HG03175 (cell line): ENCODE measurements around the gene CXADR.
"Not testable (repeated sequence)": the region's sequence is repeated elsewhere in the genome, so short reads cannot be mapped to it uniquely, and the experiment has no call there.

ENCODE experiments used
- ATAC-seq: cut with Tn5 transposase; IDR thresholded peaks from one replicate; pipeline ENCODE4 v1.9.1; 2021; ENCODE audit warnings: mild to moderate bottlenecking, moderate library complexity; ENCODE audit not compliant: unreplicated experiment

CXADR gene

DNA sequence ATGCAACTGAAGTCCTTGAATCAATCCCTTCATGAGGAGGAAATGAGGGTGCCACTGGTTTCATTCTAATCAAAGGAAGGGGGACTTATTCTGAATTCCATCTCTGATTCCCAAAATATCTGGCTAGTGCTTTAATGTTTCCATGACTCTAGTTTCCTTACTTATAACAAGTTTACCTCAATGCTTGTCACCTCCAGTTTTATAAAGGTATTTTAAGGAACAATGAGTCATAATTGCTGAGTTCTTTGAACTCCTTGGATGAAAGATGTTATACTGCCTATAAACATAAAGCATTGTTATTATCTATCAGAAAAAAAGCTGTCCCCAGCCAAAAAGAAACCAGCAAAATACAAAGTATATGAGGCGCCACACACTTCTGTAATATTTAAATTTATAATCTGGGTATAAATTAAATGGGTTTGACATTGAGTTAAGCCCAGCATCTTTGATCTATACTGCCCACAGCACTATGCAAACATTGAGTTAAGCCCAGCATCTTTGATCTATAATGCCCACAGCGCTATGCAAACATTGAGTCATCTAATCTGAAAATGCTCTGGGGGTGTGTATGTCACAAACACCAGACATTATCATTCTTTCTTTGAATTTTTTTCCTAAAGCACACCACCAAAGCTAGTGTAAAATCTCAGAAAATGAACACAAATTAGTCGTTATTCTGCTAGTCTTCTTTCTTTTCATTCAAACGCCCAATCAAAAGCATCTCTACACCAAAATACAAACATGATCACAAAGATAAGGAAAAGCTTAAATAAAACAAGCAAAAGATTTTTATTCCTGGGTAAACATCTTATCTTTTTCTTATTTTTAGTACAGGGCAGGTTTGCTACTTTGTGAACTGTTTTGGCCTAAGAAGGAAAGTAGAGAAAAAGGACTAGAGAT is 11.5 kb upstream of the CXADR start:
- ATAC-seq, result no peak

DNA sequence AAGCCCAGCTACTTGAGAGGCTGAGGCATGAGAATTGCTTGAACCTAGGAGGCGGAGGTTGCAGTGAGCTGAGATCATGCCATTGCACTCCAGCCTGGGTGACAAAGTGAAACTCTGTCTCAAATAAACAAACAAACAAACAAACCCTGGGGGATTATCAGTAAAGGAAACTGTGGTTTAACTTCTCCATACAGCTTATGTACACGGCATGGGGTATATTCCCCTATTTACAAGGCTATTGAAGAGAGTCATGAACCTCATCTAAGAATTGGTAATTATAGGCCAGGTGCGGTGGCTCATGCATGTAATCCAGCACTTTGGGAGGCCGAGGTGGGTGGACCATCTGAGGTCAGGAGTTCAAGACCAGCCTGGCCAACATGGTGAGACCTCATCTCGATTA is 9.9 kb upstream of the CXADR start:
- ATAC-seq, result not testable (repeated sequence)

DNA sequence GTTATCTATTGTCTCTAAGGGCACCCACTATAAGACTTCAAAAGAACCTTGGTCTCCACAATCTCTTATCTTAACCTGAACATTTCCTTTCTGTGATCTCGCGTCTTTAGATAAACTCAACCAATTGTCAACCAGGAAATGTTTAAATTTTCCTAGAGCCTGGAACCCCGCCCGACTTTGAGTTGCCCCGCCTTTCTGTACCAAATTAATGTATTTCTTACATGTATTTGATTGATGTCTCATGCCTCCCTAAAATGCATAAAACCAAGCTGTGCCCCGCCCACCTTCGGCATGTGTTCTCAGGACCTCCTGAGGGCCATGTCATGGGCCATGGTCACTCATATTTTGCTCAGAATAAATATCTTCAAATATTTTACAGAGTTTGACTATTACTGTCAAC is 5.9 kb upstream of the CXADR start:
- no peak for ATAC-seq

DNA sequence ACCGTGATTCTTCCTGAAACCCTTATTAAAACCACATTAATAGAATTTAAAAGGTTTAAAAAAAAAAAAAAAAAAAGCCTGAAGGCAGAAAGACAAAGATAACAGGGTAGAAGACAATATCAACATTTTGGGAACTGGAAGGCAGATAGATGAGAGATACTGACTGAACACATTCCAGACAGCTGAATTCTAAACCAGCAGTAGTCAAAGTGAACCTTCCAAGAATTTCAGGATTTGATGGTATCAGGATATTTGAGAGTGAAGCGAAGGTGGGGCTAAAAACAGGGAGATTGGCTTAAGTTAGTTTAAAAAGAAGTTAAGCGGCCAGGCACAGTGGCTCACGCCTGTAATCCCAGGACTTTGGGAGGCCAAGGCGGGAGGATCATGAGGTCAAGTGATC is 5.3 kb upstream of the CXADR start:
- no peak for ATAC-seq

DNA sequence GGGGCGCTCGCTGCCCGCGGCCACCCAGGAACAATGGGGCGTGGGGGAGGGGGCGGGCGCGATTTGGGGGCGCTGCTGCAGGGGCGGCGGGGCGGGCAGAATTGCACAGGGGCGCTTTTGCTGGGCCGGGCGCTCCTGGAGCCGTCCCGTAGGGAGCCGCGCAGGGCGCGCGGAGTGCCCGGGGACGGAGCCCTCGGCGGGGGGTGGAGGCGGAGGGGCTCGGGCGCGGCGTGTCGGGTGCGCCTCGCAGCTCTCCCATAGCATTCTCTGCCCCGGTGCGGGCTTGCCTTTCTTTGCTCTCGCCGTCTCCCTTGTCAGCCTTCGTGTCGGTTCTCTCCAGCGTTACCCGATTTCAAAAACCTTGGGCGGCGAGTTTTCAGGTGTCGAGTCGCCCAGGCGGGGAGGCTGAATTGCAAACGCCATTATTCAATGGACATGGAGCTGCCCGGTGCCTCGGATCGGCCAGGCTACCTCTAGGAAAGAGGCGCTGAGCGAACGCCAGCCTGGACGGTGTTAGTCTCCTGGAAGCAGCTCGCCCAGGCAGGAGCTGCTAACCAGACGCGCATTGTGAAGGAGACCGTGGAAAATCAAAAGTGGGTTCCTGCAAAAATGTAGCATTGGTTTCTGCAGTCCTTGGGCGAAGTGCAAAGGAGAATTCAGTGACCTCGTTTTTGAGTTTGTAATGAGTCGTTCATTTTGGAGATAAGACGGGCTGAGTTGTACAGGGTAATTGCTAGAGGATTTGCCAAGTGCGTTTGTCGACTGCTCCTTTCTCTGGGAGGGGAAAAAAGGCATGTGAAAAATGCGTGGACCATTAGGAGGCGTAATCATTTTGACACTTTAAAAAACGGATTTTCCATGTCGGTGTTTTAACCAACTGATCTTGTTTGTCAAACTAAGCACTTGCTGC is 626 bp downstream of the CXADR start:
- peak; percentile 23 for ATAC-seq

DNA sequence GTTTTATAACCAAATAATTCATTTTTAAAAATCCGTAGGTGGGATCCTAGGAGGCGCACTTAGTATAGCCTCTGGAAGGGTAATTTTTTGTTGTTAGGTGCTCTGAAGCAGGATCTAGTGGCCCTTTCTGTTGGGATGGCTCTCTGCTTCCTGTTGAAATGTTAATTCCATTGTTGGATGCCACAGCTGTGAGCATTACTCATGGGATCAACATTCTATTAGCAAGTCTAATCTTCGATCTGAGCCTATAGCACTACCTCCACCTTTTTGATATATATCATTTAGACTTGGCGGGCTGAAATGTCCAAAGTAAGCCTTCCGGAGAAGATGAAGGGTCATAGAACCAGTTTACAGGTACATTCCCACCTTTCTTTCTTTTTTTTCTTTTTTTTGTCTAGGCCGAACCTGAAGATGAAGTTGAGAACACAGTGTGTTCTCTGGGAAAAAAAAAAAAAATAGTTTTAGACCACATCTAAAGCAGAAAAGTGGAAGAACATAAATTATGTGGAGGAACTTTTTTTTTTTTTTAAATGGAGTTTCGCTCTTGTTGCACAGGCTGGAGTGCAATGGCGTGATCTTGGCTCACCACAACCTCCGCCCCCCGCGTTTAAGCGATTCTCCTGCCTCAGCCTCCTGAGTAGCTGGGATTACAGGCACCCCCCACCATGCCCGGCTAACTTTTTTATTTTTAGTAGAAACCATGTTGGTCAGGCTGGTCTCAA is 1.4 kb downstream of the CXADR start:
- ATAC-seq, result no peak

DNA sequence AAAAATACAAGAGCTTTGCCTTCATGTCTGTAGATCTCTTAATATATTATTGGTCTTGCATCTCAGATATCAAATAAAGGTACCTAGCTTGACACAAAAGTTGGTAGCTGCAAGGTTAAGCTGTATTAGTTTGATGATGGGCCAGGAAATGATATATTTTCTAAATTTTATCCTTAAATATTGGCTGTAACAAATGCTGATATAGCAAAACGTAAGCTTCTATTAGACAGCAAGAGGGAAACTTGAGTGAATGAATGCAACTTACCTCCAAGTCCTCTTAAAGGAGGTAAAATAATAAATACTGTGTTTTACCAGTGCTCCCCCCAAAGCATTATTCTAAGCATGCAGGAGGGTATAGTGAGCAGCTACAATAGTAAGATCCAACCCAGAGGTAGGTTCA is 4.2 kb downstream of the CXADR start:
- not testable (repeated sequence) for ATAC-seq

DNA sequence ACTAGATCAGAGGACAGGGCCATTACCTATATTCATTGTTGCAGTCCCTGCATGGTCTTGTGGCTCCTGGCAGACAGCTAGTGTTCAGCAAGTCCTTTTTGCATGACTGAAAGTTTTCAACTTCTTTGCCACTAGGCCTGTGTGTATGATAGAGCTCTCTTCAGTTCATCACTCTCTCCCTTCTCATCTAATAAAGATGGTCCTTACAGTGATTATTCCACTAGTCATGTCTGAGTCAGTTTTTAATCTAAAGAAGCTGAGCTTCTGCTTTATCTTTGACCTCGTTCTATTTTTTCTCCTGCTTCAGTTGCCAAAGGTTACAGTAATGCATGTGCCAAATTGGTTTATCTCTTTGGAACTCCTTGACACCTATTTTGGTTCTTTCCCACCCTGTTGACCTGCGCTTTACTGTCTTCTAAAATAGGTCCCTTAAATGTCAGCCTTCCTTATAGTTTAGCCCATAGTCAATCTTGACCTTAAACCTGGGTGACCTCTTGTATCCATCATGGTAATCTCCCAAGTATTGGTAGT is 6.4 kb downstream of the CXADR start:
- no peak for ATAC-seq

DNA sequence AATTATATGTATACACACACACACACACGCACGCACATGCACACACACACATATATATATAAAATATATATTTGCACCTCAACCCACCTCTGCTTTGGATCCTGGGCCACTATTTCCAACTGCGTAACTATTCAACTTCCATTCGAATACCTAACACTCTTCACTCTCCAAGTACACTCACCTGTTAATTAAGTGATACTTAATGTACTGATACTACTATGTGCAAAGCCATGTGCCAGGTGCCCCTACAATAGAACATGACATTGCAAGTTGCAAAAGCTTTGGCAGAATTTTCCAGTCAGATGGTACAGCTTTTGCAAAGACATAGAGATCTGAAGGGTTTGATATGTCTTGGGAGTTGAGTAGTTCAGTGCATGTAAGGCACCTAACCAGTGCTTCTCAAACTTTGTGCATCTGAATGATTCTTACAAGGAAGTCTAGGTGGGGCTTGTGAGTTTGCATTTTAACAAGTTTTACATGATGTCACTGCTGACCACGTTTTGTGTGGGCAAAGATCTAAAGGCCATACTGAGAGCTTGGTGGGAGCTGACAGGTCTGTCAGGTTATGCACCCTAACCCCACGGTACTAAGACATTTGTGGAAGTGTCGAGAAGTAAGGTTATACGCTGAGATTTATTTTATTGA is 7.2 kb downstream of the CXADR start:
- no peak for ATAC-seq

DNA sequence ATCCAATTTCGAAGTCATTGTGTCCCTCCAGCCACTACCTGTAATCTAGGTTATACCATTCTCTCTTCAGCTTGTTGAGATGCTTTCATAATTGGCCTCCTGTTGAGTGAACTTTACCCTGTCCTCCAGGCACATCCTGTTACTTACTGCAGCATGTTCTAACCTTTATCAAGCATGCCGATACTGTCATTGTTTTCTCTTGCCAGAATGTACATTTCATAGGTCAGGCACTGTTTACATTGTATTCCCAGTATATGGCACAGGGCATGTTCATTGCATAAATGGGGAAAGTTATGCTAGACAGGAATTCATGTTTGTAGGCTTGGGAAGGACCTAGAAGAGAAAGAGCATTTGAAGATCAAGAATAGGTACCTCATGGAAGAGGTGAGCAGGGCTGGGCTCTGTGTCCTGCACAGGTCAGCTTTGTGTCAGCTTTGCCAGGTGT is 10.2 kb downstream of the CXADR start:
- no peak for ATAC-seq

DNA sequence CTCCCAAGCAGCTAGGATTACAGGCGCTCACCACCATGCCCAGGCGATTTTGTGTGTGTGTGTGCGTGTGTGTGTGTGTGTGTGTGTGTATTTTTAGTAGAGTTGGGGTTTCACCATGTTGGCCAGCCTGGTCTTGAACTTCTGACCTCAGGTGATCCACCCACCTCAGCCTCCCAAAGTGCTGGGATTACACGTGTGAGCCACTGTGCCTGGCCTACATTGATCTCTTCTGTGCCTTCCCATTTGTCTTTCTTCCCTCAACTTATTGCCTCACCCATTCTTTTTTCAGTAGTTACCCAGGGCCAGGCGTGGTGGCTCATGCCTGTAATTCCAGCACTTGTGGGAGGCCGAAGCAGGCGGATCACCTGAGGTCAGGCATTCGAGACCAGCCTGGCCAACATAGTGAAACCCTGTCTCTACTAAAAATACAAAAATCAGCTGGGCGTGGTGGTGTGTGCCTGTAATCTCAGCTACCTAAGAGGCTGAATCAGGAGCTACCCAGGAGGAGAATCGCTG is 11.2 kb downstream of the CXADR start:
- not testable (repeated sequence) for ATAC-seq

DNA sequence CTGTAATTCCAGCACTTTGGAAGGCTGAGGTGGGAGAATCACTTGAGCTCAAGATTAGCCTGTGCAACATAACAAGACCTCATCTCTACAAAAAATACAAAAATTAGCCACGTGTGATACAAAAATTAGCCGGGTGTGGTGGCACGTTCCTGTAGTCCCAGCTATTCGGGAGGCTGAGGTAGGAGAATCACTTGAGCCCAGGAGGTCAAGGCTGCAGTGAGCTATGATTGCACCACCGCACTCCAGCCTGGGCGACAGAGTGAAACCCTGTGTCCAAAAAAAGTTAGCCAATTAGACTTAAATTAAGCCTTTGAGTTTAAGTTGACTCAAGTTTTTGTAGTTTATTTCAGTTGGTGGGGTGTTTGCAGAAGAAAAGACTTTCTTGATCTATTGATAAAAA is 11.8 kb downstream of the CXADR start:
- no peak for ATAC-seq

DNA sequence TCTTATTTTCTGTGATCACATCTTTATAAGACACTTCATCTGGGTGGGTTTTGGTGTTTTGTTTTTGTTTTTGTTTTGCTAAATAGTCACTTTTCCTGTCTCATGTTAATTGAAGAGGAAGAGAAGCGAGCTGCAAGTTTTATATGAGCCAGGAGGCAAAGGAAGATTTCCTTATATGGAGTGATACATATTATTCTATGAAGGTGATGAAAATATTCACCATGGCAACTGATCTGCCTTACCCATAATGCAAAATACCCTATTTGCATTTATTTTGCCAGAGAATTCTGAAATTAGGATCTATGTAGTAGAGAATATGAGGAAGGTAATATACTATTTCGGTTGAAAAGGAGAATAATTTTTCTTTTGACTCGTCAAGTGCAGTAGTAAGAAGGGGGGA is 13.9 kb downstream of the CXADR start:
- ATAC-seq, result no peak

DNA sequence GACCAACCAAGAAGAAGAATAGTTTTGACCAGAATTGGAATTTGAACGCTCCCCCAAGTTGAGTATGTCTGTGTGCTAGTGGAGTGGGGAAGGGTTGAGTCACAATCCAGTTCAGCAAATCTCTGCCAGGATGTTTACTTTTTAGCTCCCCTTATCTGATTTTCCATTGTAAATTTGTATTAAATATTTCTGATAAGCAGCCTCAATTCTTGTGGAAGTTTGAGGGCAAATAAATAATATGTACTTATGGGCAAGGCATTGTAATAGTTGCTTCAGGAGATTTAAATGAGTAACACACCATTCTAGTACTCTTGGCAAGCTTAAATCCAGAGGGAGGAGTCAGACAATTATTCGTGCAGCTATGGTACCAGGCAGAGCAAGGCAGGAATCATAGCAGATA is 14.4 kb downstream of the CXADR start:
- ATAC-seq, result no peak

DNA sequence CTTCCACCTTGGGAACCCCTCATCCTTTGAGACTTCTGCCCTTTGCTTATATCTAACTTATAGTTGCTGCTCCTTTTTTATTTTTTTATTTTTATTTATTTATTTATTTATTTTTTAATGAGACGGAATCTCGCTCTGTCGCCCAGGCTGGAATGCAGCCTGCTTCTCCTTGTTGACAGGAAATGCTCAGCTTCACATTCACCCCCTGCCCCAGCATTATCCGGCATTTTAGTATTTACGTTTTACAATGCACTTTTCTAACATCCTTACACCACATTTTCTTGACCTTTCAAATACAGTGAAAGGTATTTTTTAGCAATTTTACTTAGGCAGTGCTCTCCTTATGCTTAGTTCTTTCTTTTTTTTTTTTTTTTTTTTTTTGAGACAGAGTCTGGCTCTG is 14.9 kb downstream of the CXADR start:
- ATAC-seq, result no peak

DNA sequence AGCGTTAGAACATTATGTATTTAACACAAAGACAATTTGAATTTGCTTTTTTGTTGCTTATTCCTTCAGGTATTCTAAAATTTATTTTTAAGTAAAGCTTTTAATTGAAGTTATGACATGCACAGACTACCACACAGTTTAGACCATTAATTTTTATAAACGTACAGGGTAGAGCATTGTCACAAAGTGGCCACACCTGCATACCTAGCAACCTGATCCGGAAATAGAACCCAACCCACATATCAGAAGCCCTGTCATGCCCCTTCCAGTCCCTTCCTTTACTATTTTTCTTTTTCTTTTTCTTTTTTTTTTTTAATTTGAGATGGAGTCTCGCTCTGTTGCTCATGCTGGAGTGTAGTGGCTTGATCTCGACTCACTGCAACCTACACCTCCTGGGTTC is 16.8 kb downstream of the CXADR start:
- ATAC-seq, result no peak

DNA sequence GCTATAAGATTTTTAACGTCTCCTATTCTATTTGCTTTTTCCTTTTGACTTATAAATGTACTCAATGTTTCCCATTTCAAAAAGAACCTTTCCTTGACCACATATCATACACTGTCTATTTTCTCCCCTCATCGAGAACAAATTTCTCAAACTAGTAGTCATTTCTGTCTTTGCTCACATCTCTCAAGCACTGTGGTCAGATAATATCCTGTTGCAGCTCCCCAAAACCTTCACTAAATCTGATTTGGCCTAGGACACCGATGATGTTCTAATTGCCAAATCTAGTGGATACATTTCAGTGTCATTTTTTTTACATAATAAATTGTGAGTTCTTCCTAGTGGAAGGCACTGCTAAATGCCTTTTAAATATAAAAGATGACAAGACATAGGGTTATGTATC is 19.4 kb downstream of the CXADR start:
- ATAC-seq, result no peak

DNA sequence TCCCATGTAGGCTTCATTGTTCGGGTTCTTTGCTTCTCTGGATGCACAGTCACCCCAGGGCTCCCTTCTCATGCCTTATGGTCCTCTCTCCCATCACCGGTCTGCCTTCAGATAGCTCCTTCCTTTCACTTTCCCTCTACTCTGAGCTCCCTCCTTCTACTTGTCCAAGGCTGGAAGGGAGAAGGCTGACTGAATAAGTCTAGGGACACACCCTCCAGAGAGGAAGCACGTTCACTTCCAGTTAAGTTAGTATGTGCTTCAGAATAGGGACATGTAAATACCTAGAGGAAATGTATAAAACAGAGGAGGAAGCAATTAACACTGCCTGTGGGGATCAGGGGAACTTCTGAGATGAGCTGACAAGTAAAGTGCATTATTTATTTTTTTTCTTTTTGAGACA is 23.5 kb downstream of the CXADR start:
- no peak for ATAC-seq

DNA sequence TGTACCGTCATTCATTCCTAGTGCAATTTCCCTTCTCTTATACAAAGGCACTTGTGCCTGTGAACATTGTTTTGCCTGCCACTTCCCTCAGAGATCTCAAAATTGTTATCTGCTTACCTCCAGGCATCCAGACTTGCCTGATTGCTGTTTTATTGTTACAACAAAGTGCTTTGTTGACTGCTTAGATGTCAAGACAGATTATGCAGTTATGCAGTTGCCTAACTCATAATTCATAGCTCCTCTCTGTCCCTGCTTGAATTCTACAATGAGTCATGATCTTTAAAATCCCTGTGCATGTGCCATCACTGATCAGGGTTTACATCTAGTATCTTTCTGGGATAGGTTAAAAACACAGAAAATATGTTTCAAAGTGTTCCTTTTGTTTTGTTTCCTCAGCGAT is 24.5 kb downstream of the CXADR start:
- ATAC-seq, result no peak

DNA sequence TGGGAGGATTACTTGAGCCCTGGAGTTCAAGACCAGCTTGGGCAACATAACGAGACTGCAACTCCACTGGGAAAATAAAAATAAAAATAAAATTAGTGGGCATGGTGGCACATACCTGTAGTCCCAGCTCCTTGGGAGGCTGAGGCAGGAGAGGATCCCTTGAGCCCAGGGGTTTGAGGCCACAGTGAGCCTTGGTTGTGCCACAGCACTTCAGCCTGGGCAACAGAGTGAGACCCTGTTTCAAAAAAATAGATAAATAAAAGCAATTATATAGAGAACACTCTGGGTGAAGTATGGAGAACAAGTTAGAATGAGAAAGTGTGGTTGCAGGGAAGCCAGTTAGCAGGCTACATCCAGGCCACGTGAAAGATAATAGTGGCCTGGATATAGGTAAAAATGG is 25.7 kb downstream of the CXADR start:
- no peak for ATAC-seq
